Activated CD8-positive, alpha-beta T cell treated with anti-CD3 and anti-CD28 coated beads for 36 hours (primary cell): ENCODE data around the gene UNC13C. TPM values are rescaled to one million over a fixed set of nuclear protein-coding genes. Genes with fewer than 3 reads are reported as not detected.

Experiments used
- ATAC-seq: fragments of 200-7000 bp; cut with Tn5 transposase; one replicate; pipeline ENCODE4 v1.10.0; 2021; ENCODE audit warnings: mild to moderate bottlenecking, moderate library complexity
- CTCF ChIA-PET: fragments of 350-600 bp; sonication (Branson Sonifier 250); formaldehyde crosslinking; loops from one replicate; lab custom pipeline; 2021; ENCODE audit warnings: antibody characterized with exemption; lab: Charles Lee
- POLR2A ChIA-PET: fragments of 350-600 bp; sonication (Branson Sonifier 250); formaldehyde crosslinking; loops from one replicate; lab custom pipeline; 2021; ENCODE audit warnings: antibody characterized with exemption; lab: Charles Lee
- DNase-seq: peaks from one replicate; pipeline ENCODE4 v3.0.0-alpha.2; 2020
- H3K27ac Mint-ChIP-seq: one replicate; pipeline ENCODE4 v1.8.0; 2021; ENCODE audit warnings: mild to moderate bottlenecking, mixed read lengths
- H3K27me3 Mint-ChIP-seq: one replicate; pipeline ENCODE4 v1.8.0; 2021; ENCODE audit warnings: mixed read lengths
- H3K36me3 Mint-ChIP-seq: one replicate; pipeline ENCODE4 v1.8.0; 2021; ENCODE audit warnings: low read depth, mixed read lengths
- H3K4me1 Mint-ChIP-seq: one replicate; pipeline ENCODE4 v1.8.0; 2021; ENCODE audit warnings: low read depth, mixed read lengths
- H3K4me3 Mint-ChIP-seq: one replicate; pipeline ENCODE4 v1.8.0; 2021; ENCODE audit warnings: mild to moderate bottlenecking, moderate library complexity, mixed read lengths
- H3K9me3 Mint-ChIP-seq: one replicate; pipeline ENCODE4 v1.8.0; 2021; ENCODE audit warnings: mixed read lengths
- CTCF ChIP-seq: fragments of 200-600 bp; IDR thresholded peaks from one replicate; pipeline ENCODE4 v1.8.0; 2022; ENCODE audit warnings: antibody characterized with exemption, mild to moderate bottlenecking
- intact Hi-C: fragments of 100-400 bp; cut with micrococcal nuclease; formaldehyde crosslinking; loops from one replicate; pipeline ENCODE4 v1.10.0; 2022
- total RNA-seq, 2 experiments: library from RNA; stranded (reverse); gene quantifications; one replicate each; pipeline ENCODE4 v1.2.3, GENCODE V29; 2021

The UNC13C gene
- total RNA-seq, 2 experiments from 2014 or later = not detected

GRCh38 chr15:54580643-54581042 is 602.4 kb downstream of the UNC13C start:
- ATAC-seq = no peak
- no peak overlapping the region for H3K4me3 Mint-ChIP-seq
- CTCF ChIA-PET = no interaction called here
- no peaks in the 10 kb centered on the region for H3K36me3 Mint-ChIP-seq
- POLR2A ChIA-PET = no interaction called here
- no peak overlapping the region for H3K27ac Mint-ChIP-seq
- intact Hi-C loops = no loop called here
- DNase-seq = no peak
- H3K27me3 Mint-ChIP-seq = no peaks in the 10 kb centered on the region
- no peak for TF ChIP-seq CTCF
- peaks cover 2% of the 10 kb centered on the region for H3K9me3 Mint-ChIP-seq
- H3K4me1 Mint-ChIP-seq = no peaks in the 10 kb centered on the region

GRCh38 chr15:54582863-54583643 is 604.8 kb downstream of the UNC13C start:
- H3K9me3 Mint-ChIP-seq = peaks cover 2% of the 10 kb centered on the region
- no peak overlapping the region for H3K27ac Mint-ChIP-seq
- TF ChIP-seq CTCF = no peak
- no peaks in the 10 kb centered on the region for H3K36me3 Mint-ChIP-seq
- ChIA-PET CTCF (no interaction called here), POLR2A (no interaction called here)
- no peak for ATAC-seq
- no peak overlapping the region for H3K4me3 Mint-ChIP-seq
- H3K27me3 Mint-ChIP-seq = no peaks in the 10 kb centered on the region
- H3K4me1 Mint-ChIP-seq = no peaks in the 10 kb centered on the region
- no peak for DNase-seq
- intact Hi-C loops = no loop called here

- ATAC-seq = no peak
- no peak for TF ChIP-seq CTCF
- Mint-ChIP-seq H3K9me3 (peaks cover 2% of the 10 kb centered on the region), H3K27ac (no peak overlapping the region), H3K36me3 (no peaks in the 10 kb centered on the region), H3K4me1 (no peaks in the 10 kb centered on the region), H3K27me3 (no peaks in the 10 kb centered on the region), H3K4me3 (no peak overlapping the region)
- CTCF ChIA-PET = no interaction called here
- POLR2A ChIA-PET = no interaction called here
- intact Hi-C loops = no loop called here
- no peak for DNase-seq
These were observed 606.8 kb downstream of the UNC13C start for GRCh38 chr15:54585063-54585462.

- Mint-ChIP-seq H3K4me3 (no peak overlapping the region), H3K36me3 (no peaks in the 10 kb centered on the region), H3K9me3 (no peaks in the 10 kb centered on the region), H3K27me3 (no peaks in the 10 kb centered on the region), H3K27ac (no peak overlapping the region), H3K4me1 (no peaks in the 10 kb centered on the region)
- no peak for TF ChIP-seq CTCF
- peak; percentile 8 for DNase-seq
- CTCF ChIA-PET = interaction anchor here (1.1 to 1.5 kb wide), 2 partner anchors 11 to 47 kb away, joined by 3 read pairs; no protein-coding TSS in a partner anchor
- ATAC-seq = no peak
- intact Hi-C loops = no loop called here
- POLR2A ChIA-PET = no interaction called here
These were observed 615.9 kb downstream of the UNC13C start for GRCh38 chr15:54594115-54594514.

GRCh38 chr15:54599386-54599785 is 621.1 kb downstream of the UNC13C start:
- no peak for ATAC-seq
- Mint-ChIP-seq H3K9me3 (no peaks in the 10 kb centered on the region), H3K36me3 (no peaks in the 10 kb centered on the region), H3K4me3 (no peak overlapping the region), H3K4me1 (no peaks in the 10 kb centered on the region), H3K27ac (no peak overlapping the region), H3K27me3 (no peaks in the 10 kb centered on the region)
- DNase-seq = no peak
- TF ChIP-seq CTCF = no peak
- intact Hi-C loops = no loop called here
- ChIA-PET POLR2A (no interaction called here), CTCF (no interaction called here)
